ENCODE measurements around the gene STK26.

- TF ChIP-seq CTCF (IDR thresholded peaks at IDR 0.05): no peak
- TF ChIP-seq POLR2A (IDR thresholded peaks at IDR 0.05): no peak
Observed at GRCh38 chrX:132114607-132115006, 91.5 kb downstream of the STK26 start.

Measured in lower leg skin (tissue), 3 donors.